BJ (cell line): ENCODE results near the gene RAD51. TPM values are rescaled to one million over a fixed set of nuclear protein-coding genes. Genes with fewer than 3 reads are reported as not detected.

Source experiments
- CTCF ChIA-PET: fragments of 350-600 bp; formaldehyde crosslinking; extraction: SDS; loops from one replicate; lab custom pipeline; 2021; ENCODE audit warnings: antibody characterized with exemption, inconsistent platforms; lab: Yijun Ruan, JAX
- POLR2A ChIA-PET: fragments of 300-600 bp; sonication (Branson Sonifier 250); formaldehyde crosslinking; extraction: SDS; loops from one replicate; lab custom pipeline; 2021; ENCODE audit warnings: antibody characterized with exemption; lab: Charles Lee
- DNase-seq: peaks from one replicate; pipeline ENCODE4 v3.0.0-alpha.2; 2011; ENCODE audit warnings: low read depth
- H3K27me3 ChIP-seq: 2 replicates; pipeline ENCODE4 v1.6.0; 2011; ENCODE audit warnings: low read length; ENCODE audit not compliant: control insufficient read depth, insufficient read depth
- H3K36me3 ChIP-seq: 2 replicates; pipeline ENCODE4 v1.5.1; 2011; ENCODE audit warnings: low read length; ENCODE audit not compliant: control insufficient read depth, insufficient read depth
- H3K4me3 ChIP-seq: 2 replicates; pipeline ENCODE4 v1.5.1; 2011; ENCODE audit warnings: low read depth, mild to moderate bottlenecking, control low read depth, low read length
- CTCF ChIP-seq: IDR thresholded peaks from 2 replicates; pipeline ENCODE4 v1.5.1; 2011; ENCODE audit warnings: low read depth, mild to moderate bottlenecking, control low read depth, inconsistent platforms, low read length, moderate library complexity; ENCODE audit not compliant: insufficient read depth
- polyA plus RNA-seq: library from polyadenylated mRNA; depleted of rRNA; stranded (reverse); fragments of >200 nt; gene quantifications from 2 replicates; pipeline ENCODE4 v1.2.3, GENCODE V29; 2011

Gene RAD51
- polyA plus RNA-seq, 1 experiment: 8.9 TPM

DNA sequence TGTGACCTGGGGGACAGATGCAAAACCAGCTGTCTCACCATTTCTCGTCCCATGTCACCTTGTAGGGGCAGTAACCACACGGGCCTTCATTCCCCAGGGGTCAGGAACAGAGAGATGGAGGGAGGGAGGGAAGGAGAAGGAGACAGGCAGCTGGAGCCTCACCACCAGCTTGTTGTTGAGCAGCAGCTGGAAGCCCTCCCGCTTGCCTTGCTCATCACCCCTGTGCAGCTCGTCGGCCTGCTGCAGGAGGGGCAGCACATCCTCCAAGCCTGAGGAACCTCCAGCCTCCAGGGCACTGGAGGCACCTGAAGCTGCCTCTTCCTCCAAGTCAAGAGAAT is 49.8 kb downstream of the RAD51 start:
- DNase-seq: no peak
- TF ChIP-seq CTCF: no peak
- ChIA-PET POLR2A (no interaction called here), CTCF (interaction anchor here (0.6 to 2.1 kb wide), 8 partner anchors 12 to 151 kb away, joined by 3 to 10 read pairs (median 4); partner anchors contain the start of gene VPS18)
- Histone ChIP-seq H3K27me3 (no peaks in the 10 kb centered on the region), H3K36me3 (peaks cover 9% of the 10 kb centered on the region), H3K4me3 (no peak overlapping the region)

DNA sequence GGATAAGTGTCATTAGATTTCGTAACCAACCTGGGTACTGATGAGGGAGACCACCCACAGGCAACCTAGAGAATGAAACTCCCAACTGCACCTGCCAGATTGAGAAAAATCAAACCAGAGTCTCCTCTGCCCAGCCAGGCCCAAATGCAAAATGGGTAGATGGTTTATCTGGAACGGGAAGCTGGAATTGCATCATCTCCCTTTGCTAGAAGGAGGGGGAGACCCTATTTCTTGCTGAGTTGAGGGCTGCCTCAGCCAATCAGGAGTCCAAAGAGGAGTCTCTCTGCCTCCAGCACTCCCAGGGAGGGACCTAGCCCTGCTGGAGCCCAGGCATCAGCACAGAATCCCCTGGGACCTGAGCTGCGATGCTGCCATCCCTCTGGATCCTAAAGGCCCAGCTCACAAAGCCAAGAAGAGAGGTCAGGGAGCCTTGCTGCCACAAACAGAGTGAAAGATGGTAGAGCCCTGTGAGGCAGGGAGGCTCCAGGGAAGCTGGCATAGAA is 52.0 kb downstream of the RAD51 start:
- TF ChIP-seq CTCF: no peak
- no peaks in the 10 kb centered on the region for H3K27me3 ChIP-seq
- ChIA-PET CTCF (interaction anchor here (1.0 to 1.9 kb wide), 4 partner anchors 16 to 157 kb away, joined by 3 to 6 read pairs (median 4); no protein-coding TSS in a partner anchor), POLR2A (no interaction called here)
- peaks cover 7% of the 10 kb centered on the region for H3K36me3 ChIP-seq
- no peak overlapping the region for H3K4me3 ChIP-seq
- DNase-seq: no peak

DNA sequence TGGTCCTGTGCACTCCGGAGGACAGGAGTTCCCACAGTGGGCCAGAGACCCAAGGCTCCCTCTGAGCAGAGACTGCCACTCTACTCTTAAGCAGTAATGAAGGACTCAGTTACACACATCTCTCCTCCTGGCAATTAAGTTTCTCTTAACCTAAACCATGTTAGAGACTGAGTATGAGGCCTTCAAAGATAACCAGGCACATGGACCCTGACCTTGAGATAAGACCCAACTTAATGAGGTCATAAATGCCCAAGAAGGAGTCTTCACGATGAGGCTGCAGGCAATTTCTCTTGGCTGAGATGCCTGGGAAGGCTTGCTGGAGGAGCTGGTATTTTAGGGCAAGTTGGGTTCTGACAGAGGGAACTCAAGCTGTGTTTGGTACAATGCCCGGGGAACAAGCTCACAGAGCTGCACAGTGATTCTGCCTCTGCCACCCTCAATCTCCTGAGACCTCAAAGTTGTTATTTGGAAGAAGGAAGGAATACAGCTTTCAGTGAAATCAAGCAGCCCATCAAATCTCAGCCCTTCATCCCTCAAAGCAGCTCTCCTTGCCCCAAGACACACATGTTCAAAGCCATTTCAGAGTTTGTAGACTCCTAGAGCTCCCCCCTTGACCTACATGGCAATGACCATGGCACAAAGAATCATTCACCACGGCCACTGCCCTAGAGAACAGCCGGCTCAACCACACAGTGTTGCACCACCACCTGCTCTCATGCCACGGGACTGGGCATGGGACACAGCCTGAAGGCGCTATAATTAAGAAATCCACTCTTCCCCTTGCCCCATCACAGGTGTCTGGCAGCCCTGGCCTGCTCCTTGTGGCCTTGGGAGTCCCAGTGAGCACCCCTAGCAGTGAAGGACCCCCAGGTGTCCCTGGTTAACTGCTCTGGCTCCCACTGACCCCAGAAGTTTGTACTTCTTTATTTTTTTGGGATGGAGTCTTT is 53.0 kb downstream of the RAD51 start:
- Histone ChIP-seq H3K27me3 (no peaks in the 10 kb centered on the region), H3K36me3 (peaks cover 7% of the 10 kb centered on the region), H3K4me3 (no peak overlapping the region)
- TF ChIP-seq CTCF: no peak
- CTCF ChIA-PET: interaction anchor here (1.1 to 1.9 kb wide), 3 partner anchors 13 to 20 kb away, joined by 3 to 6 read pairs (median 4); no protein-coding TSS in a partner anchor
- DNase-seq: no peak
- POLR2A ChIA-PET: no interaction called here

DNA sequence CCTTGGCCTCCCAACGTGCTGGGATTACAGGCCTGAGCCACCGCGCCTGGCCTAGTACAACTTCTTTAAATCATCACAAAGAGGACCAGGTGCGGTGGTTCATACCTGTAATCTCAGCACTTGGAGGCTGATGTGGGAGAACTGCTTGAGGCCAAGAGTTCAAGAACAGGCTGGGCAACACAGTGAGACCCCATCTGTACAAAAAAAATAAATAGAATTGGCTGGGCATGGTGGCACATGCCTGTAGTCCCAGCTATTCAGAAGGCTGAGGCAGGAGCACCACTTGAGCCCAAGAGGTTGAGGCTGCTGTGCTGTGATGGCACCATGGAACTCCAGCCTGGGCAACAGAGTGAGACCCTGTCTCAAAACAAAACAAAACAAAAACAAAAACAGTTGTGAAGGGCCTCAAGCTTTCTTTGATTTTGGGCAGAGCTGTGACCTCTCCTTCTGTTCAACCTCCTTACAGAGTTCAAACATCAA is 54.2 kb downstream of the RAD51 start:
- Histone ChIP-seq H3K36me3 (peaks cover 5% of the 10 kb centered on the region), H3K4me3 (no peak overlapping the region), H3K27me3 (no peaks in the 10 kb centered on the region)
- TF ChIP-seq CTCF: no peak
- ChIA-PET CTCF (no interaction called here), POLR2A (no interaction called here)
- DNase-seq: no peak

DNA sequence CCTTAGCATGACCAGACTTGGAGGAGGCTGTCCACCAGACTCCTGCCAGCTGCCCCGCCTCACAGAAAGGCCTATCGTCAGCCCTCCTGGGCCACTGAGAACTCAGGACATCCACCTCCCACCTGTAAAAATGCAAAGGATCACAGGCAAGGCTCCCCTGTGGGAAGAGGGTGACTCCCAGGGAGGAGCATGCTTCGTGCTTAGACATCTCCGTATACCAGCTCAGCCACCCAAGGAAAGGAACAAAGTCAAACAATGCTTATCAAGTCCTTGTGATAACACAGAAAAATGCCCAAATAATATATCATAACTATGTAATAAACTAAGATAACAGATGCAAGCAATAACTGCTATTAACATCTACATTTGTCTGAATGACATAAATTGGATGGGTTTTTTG is 55.9 kb downstream of the RAD51 start:
- Histone ChIP-seq H3K36me3 (peaks cover 3% of the 10 kb centered on the region), H3K27me3 (no peaks in the 10 kb centered on the region), H3K4me3 (no peak overlapping the region)
- no peak for DNase-seq
- no peak for TF ChIP-seq CTCF
- CTCF ChIA-PET: interaction anchor here (1.1 to 1.2 kb wide), 2 partner anchors 15 to 108 kb away, joined by 3 read pairs; no protein-coding TSS in a partner anchor
- POLR2A ChIA-PET: no interaction called here
